NCI-H1436 treated with DMSO at 0.1 percent for 48 hours (cell line): Measurements from ENCODE around the gene PER3.
A peak's percentile ranks its signal among the peaks of the same experiment; 100 is the strongest.

Experiments used
- DNase-seq: peaks from one replicate; lab custom pipeline; 2025; lab: John Stamatoyannopoulos, UW

PER3 gene

GRCh38 chr1:7783826-7784491 is at the start of gene PER3:
Gene PER3 (plus strand): TSS chr1:7784291. CDS start chr1:7784878, 587 bp downstream.
- peak; percentile 95 for DNase-seq

DNA sequence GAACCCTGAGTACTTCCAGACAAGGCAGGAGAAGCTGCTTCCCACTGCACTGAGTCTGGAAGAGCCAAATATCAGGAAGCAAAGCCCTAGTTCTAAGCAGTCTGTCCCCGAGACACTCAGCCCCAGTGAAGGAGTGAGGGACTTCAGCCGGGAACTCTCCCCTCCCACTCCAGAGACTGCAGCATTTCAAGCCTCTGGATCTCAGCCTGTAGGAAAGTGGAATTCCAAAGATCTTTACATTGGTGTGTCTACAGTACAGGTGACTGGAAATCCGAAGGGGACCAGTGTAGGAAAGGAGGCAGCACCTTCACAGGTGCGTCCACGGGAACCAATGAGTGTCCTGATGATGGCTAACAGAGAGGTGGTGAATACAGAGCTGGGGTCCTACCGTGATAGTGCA is 46.0 kb upstream of the PER3 start:
- no peak for DNase-seq

DNA sequence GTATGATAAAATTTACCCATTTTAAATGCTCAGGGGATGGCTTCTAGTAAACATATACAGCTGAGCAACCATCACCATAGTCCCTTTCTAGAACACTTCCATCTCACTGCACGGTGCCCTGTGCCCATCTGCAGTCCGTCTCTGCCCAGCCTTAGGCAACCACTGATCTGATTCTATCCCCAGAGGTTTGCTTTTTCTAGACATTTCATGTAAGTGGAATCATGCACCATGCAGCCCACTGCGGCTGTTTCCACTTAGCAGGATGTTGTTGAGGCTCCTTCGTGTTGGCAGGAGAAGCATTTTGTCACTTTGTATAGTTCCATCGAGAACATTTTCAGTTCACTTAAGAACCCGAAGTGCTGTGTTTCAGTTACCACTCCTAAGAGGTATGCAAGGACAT is 40.7 kb upstream of the PER3 start:
- DNase-seq, result no peak

GRCh38 chr1:7744882-7745281 is 39.2 kb upstream of the PER3 start:
- no peak for DNase-seq

GRCh38 chr1:7745783-7746182 is 38.3 kb upstream of the PER3 start:
- no peak for DNase-seq

GRCh38 chr1:7747605-7748004 is 36.5 kb upstream of the PER3 start:
- DNase-seq, result no peak

DNA sequence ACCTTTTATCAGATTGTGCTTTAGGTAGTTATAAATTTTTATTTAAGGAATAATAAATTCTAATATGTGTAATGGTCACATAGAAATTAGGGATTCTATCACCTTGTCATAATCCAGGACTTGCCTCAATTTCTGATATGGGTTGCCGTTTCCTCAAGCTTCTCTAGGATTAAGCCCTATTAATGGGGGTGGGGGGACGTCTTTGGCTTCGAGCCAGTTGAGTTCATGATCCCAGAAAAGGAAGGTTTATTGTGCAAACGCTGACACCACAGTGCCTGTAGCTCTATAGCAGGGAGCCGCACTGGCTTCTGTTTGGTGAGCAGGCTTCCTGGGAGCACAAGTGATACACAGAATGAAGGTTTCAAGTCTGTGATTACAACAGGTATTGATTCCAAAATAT is 35.0 kb upstream of the PER3 start:
- no peak for DNase-seq

GRCh38 chr1:7751174-7751573 is 32.9 kb upstream of the PER3 start:
- DNase-seq, result no peak

GRCh38 chr1:7752512-7753417 is 31.3 kb upstream of the PER3 start:
- peak; percentile 25 for DNase-seq

DNA sequence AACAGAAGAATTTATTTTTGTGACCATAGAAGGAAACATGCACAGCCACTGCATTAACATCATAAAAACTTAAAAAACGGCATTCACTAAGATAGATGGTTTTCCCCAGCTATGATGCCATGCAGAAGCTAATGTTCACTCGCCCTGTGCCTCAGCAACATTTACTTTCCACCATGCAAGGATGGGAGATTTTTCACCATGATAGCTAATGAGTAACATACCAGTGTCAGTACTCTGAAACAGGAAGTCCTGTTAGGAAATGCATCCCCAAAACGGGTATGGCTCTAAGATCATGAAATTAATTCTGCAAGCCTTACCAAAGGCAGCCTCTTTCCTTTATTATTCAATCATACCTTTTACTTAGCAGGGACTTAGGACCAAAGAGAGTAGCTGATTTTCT is 30.4 kb upstream of the PER3 start:
- no peak for DNase-seq

- no peak for DNase-seq
Measured at GRCh38 chr1:7754234-7754633, 29.9 kb upstream of the PER3 start.

- DNase-seq, result no peak
Measured at GRCh38 chr1:7755448-7755847, 28.6 kb upstream of the PER3 start.

DNA sequence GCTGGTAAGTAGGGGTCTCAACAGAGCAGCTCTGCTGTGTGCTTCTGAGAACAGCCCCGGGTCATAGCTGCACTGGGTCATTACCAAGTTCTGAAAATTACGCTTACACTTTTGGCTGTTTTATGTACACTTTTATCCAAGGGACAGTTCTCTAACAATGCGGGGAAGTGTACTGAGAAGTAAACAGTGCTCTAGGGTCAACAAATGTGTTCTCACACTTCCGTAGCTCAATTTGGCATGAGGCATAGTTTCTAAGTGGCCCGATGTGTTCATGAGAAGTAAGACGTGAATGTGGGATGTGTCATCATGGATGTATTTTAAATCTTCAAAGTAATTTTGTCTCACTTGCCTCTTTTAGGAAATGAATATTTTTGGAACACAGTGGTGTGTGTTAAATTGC is 23.8 kb upstream of the PER3 start:
- DNase-seq, result no peak

- no peak for DNase-seq
Measured at GRCh38 chr1:7761103-7761502, 23.0 kb upstream of the PER3 start.

GRCh38 chr1:7767176-7767575 is 16.9 kb upstream of the PER3 start:
- DNase-seq, result no peak

GRCh38 chr1:7768583-7768982 is 15.5 kb upstream of the PER3 start:
- no peak for DNase-seq

- no peak for DNase-seq
Measured at GRCh38 chr1:7769673-7770412, 14.2 kb upstream of the PER3 start.

DNA sequence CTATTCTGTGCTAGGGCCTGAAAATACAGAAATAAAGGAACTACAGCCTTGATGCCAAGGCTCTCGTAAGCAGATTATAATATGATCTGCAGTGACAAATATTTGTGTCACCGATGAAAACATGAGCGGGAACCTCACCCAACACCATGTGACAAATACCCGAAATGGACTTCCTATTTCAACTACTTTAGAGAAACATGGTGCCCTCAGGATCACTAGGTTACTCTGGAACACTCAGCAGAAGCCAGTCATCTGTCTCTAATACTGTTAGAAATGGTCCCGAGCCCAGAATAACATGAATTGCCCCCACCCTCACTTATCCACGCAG is 13.5 kb upstream of the PER3 start:
- no peak for DNase-seq

DNA sequence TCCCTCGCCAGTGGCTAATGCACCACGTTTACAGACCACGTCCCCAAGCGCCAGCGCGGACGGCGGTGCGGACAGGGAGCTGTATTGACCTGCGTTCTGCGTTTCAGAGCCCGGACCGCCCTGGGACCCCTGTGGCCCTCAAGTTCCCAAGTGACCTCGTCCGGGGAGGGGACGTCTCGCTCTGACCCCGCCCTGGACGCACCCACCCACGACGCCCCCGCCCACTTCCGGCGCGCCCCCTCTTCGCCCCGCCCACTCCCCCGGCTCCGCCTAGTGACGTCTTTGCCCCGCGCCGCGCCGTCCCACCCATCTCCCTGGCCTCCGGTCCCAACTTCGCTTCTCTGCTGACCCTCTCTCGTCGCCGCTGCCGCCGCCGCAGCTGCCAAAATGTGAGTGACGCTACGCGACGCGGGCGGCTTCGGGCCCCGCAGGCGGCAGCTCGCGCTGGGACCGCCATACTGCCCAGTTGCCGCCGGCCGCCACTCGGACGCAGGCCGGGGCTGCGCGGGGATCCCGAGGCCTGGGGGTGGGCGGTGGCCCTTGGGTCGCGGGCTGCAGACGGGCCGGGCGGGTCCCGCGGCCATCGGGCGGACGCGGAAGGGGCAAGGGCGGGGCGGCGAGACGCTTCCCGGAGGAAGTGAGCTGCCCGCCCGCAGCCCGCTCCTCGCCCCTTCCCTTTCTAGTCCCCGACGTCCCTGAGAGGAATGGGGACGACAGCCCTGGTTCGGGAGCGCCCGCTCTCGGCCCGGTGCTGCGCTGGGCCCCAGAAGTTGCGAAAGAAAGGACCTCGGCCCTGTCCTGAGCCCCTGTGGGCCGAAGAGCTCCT is 12.9 kb upstream of the PER3 start, which contains the start of gene VAMP3:
Gene VAMP3, plus strand, starts transcription at position 300 of the 826 bp plus-strand sequence. Its CDS starts 88 bp downstream, at position 388.
- DNase-seq, result no peak

- no peak for DNase-seq
Measured at GRCh38 chr1:7771823-7772299, 12.2 kb upstream of the PER3 start.

DNA sequence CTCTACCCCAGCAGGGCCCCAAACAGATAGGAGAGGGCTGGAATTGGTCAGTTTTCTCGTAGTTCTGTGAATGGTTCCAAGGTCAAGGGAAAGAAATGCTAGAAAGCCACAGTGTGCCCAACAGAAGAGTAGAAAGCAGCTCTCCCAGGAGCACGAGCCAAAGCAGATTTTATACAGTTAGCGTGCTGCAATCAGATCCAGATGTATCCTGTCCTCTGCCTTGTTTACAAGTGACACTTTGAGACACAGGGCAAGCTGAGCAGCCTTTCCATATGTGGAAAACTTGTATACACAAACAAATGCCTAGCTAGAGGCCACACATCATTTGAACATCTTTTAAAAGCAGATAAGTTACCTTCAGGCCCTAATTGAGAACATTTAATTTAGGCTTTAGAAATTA is 6.5 kb upstream of the PER3 start:
- no peak for DNase-seq

DNA sequence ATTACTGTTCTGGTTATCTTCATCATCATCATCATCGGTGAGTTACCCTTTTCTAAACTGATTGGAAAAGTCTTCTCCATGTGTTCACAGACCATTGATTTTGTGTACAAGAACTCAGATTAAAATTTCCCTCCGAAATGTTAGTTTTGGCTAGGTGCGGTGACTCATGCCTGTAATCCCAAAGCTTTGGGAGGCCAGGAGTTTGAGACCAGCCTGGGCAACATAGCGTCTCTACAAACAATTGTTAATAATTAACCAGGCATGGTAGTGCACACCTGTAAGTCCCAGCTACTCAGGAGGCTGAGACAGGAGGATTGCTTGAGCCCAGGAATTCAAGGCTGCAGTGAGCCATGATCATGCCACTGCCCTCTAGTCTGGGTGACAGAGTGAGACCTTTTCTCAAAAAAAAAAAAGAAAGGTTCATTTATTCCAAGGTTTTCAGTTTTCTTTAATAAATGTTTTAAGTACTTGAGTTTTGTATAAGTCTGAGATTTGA is 5.9 kb upstream of the PER3 start:
- no peak for DNase-seq
